Measurements from ENCODE around the gene HDHD3. TPM values are rescaled to one million over a fixed set of nuclear protein-coding genes. Genes with fewer than 3 reads are reported as not detected.

HDHD3 gene
- polyA plus RNA-seq, 1 experiment: 7.2 TPM

DNA sequence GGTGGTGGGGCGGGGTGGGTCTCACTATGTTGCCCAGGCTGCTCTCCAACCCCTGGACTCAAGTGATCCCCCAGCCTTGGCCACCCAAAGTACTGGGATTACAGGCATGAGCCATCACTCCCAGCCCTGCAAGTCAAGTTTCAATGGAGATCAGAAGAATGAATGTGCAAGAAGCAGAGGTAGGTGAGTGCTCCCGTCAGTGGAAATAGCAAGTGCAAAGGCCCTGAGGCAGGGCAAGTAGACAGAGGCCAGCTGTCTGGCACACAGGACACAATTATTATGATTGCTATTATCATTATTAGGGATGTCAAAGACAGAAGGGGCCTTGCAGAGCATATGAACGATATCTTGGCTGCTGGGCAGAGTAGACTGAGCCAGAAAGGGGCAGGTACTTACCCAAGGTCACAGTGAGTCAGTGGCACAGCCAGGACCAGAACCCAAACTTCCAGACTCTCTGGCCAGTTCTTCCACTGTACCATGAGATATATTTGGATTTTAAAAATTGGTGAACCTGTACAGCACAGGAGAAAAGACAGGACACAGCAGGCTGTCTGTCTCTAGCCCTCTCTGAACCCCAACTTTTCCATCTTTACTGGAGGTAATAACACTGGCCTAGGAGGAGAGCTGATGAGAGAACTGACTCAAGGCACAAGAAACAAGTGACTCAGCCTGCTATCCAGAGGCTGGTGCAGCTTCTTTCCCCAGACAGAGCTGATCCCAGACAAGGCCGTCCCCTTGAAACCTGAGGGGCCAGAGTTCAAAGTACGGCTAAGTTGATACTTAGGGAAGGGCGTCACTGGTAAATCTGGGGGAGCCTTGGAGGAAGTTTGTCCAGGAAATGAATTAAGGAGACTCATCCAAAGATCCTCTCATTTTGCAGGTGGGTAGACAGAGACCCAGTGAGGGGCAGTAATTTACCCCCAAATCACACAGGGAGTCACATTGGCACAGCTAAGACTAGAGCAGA, 1.4 kb downstream of the HDHD3 start:
- no peak for DNase-seq (ENCODE audit: low read depth, low spot score)
- POLR2A ChIA-PET: interaction anchor here (1.0 to 1.5 kb wide), 2 partner anchors 26 to 204 kb away, joined by 4 to 7 read pairs; partner anchors contain the start of gene ALAD
- no peak overlapping the region for H3K4me3 ChIP-seq (ENCODE audit: low read depth, low read length)
- no peaks in the 10 kb centered on the region for H3K27me3 ChIP-seq (ENCODE audit: control insufficient read depth, insufficient read depth, low read length)
- TF ChIP-seq CTCF (IDR thresholded peaks at IDR 0.05; ENCODE audit: low read depth, low read length): no peak
- no peaks in the 10 kb centered on the region; the same call in 1 of the 2 replicates for H3K9me3 ChIP-seq (ENCODE audit: control insufficient read depth, insufficient read depth, low read length)
- no peak overlapping the region for H3K27ac ChIP-seq (ENCODE audit: low read depth, low read length)
- CTCF ChIA-PET: interaction anchor here (1.0 kb wide), 1 partner anchor 26 kb away, joined by 3 read pairs; the partner anchor contains the start of gene ALAD

GRCh38 chr9:113373676-113374392, 3.0 kb downstream of the HDHD3 start:
- H3K4me3 ChIP-seq (ENCODE audit: low read depth, low read length): no peak overlapping the region
- no peak overlapping the region for H3K27ac ChIP-seq (ENCODE audit: low read depth, low read length)
- H3K27me3 ChIP-seq (ENCODE audit: control insufficient read depth, insufficient read depth, low read length): no peaks in the 10 kb centered on the region
- CTCF ChIA-PET: no interaction called here
- no peaks in the 10 kb centered on the region; the same call in 1 of the 2 replicates for H3K9me3 ChIP-seq (ENCODE audit: control insufficient read depth, insufficient read depth, low read length)
- DNase-seq (ENCODE audit: low read depth, low spot score): no peak
- POLR2A ChIA-PET: no interaction called here
- TF ChIP-seq CTCF (IDR thresholded peaks at IDR 0.05; ENCODE audit: low read depth, low read length): no peak

- Histone ChIP-seq H3K27ac (ENCODE audit: low read depth, low read length) (no peak overlapping the region), H3K4me3 (ENCODE audit: low read depth, low read length) (no peak overlapping the region), H3K27me3 (ENCODE audit: control insufficient read depth, insufficient read depth, low read length) (no peaks in the 10 kb centered on the region), H3K9me3 (ENCODE audit: control insufficient read depth, insufficient read depth, low read length) (no peaks in the 10 kb centered on the region; the same call in 1 of the 2 replicates)
- CTCF ChIA-PET: no interaction called here
- POLR2A ChIA-PET: no interaction called here
- no peak for TF ChIP-seq CTCF (IDR thresholded peaks at IDR 0.05; ENCODE audit: low read depth, low read length)
- no peak for DNase-seq (ENCODE audit: low read depth, low spot score)
These were observed 3.5 kb downstream of the HDHD3 start for GRCh38 chr9:113373256-113373655.

GRCh38 chr9:113372059-113372458, 4.7 kb downstream of the HDHD3 start:
- POLR2A ChIA-PET: no interaction called here
- CTCF ChIA-PET: interaction anchor here (0.9 kb wide), 1 partner anchor 29 kb away, joined by 3 read pairs; the partner anchor contains the start of gene ALAD
- TF ChIP-seq CTCF (IDR thresholded peaks at IDR 0.05; ENCODE audit: low read depth, low read length): no peak
- Histone ChIP-seq H3K9me3 (ENCODE audit: control insufficient read depth, insufficient read depth, low read length) (no peaks in the 10 kb centered on the region; the same call in 1 of the 2 replicates), H3K4me3 (ENCODE audit: low read depth, low read length) (no peak overlapping the region), H3K27ac (ENCODE audit: low read depth, low read length) (no peak overlapping the region), H3K27me3 (ENCODE audit: control insufficient read depth, insufficient read depth, low read length) (peaks cover 2% of the 10 kb centered on the region)
- no peak for DNase-seq (ENCODE audit: low read depth, low spot score)

All from AG04450 (cell line).